HUES48 (cell line): ENCODE measurements around the gene CRYBB1.
A peak's percentile ranks its signal among the peaks of the same experiment; 100 is the strongest.

Experiments used
- H3K27ac ChIP-seq: one replicate; pipeline ENCODE4 v1.7.0; 2013; ENCODE audit warnings: low read depth, low read length, inconsistent platforms
- H3K27me3 ChIP-seq: 2 replicates; pipeline ENCODE4 v1.6.1; 2013; ENCODE audit warnings: mild to moderate bottlenecking, low read length; ENCODE audit not compliant: control insufficient read depth, insufficient read depth
- H3K36me3 ChIP-seq: 2 replicates; pipeline ENCODE4 v1.6.1; 2013; ENCODE audit warnings: low read length; ENCODE audit not compliant: control insufficient read depth, insufficient read depth
- H3K4me1 ChIP-seq: 2 replicates; pipeline ENCODE4 v1.6.1; 2013; ENCODE audit warnings: mild to moderate bottlenecking, low read length; ENCODE audit not compliant: control insufficient read depth, insufficient read depth
- H3K4me3 ChIP-seq: 2 replicates; pipeline ENCODE4 v1.5.1; 2013; ENCODE audit warnings: mild to moderate bottlenecking, low read depth, low read length
- H3K9ac ChIP-seq: 2 replicates; pipeline ENCODE4 v1.6.1; 2013; ENCODE audit warnings: mild to moderate bottlenecking, low read depth, low read length, moderate library complexity
- H3K9me3 ChIP-seq: 2 replicates; pipeline ENCODE4 v1.6.1; 2013; ENCODE audit warnings: low read length; ENCODE audit not compliant: control insufficient read depth, insufficient read depth

Gene CRYBB1

GRCh38 chr22:26563022-26563421 lies 54.8 kb downstream of the CRYBB1 start:
- Histone ChIP-seq H3K27me3 (no peaks in the 10 kb centered on the region), H3K9me3 (no peaks in the 10 kb centered on the region), H3K4me1 (peaks cover 54% of the 10 kb centered on the region), H3K9ac (no peak overlapping the region), H3K4me3 (no peak overlapping the region), H3K36me3 (peaks cover 19% of the 10 kb centered on the region), H3K27ac (no peak overlapping the region)

DNA sequence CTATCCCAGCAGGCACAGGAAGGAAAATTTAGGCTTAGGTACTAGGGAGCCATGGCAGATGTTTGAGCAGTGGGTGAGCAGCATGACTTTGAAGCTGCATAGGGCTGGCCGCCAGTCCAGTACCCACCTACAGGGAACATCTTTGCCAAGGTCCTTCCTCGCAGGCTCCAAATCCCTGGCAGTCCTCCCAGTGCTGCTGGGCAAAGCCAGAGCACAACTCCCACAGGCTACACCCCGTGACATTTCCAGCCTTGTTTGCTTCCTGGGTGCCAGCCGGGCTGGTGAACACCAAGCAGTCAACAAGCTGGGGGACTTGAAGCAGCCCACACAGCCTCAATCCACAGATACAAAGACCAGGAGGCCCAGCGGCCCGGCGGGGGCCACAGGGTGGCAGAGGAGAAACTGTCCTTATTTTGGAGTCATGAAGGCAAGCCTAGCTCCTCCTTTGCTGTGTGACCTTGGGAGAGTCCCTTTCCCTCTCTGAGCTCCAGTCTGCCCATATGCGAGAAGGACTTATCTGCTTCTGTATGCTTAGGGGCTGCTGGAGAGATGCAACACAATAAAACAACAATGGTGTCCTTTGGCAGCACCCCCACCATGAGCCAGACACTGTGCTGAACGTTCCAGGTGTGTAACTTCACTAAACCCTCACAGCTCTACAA lies 55.9 kb downstream of the CRYBB1 start:
- Histone ChIP-seq H3K9ac (no peak overlapping the region), H3K9me3 (no peaks in the 10 kb centered on the region), H3K27ac (no peak overlapping the region), H3K4me3 (no peak overlapping the region), H3K27me3 (no peaks in the 10 kb centered on the region), H3K36me3 (peaks cover 23% of the 10 kb centered on the region), H3K4me1 (peaks cover 51% of the 10 kb centered on the region)

GRCh38 chr22:26559961-26560575 lies 57.8 kb downstream of the CRYBB1 start:
- Histone ChIP-seq H3K4me1 (peaks cover 53% of the 10 kb centered on the region), H3K4me3 (no peak overlapping the region)

DNA sequence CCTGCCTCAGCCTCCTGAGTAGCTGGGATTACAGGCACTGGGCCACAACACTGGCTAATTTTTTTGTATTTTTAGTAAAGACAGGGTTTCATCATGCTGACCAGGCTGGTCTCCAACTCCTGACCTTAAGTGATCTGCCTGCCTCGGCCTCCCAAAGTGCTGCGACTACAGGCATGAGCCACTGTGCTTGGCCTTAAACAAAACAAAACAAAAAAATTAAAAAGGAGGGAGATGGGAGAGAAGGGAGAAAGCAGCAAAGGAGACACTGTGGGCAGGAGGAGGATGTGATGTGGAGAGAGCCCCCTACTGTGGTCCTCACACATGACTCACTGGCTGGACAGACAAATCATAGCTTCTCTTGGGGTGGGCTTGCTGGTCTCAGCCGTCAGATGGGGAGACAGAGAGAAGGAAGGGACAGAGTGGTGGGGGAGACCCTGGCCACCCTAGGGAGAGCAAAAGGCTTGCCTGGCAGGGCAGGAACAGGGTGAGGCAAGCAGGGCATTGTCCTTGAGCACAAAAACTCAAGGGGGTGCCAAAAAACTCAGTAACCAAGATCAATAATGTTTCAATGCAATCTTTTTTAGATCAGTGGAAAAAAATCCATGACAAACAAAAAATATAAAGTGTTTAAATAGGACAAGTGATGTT lies 59.5 kb downstream of the CRYBB1 start:
- H3K4me1 ChIP-seq, result peaks cover 48% of the 10 kb centered on the region
- no peaks in the 10 kb centered on the region for H3K27me3 ChIP-seq
- no peak overlapping the region for H3K9ac ChIP-seq
- no peak overlapping the region for H3K4me3 ChIP-seq
- H3K9me3 ChIP-seq, result no peaks in the 10 kb centered on the region
- peaks cover 8% of the 10 kb centered on the region; the same call in 1 of the 2 replicates for H3K36me3 ChIP-seq
- H3K27ac ChIP-seq, result peak overlapping the region; percentile 47

More at GRCh38 chr22:26559961-26560575, 57.8 kb downstream of the CRYBB1 start:
- no peaks in the 10 kb centered on the region for H3K9me3 ChIP-seq
- H3K27ac ChIP-seq, result peak overlapping the region; percentile 36
- H3K27me3 ChIP-seq, result no peaks in the 10 kb centered on the region
- H3K9ac ChIP-seq, result no peak overlapping the region
- peaks cover 18% of the 10 kb centered on the region for H3K36me3 ChIP-seq

- no peak overlapping the region for H3K27ac ChIP-seq
These were observed 60.9 kb downstream of the CRYBB1 start for GRCh38 chr22:26556904-26557303.

GRCh38 chr22:26555478-26555877 lies 62.3 kb downstream of the CRYBB1 start:
- Histone ChIP-seq H3K9me3 (no peaks in the 10 kb centered on the region), H3K4me3 (peak overlapping the region; percentile 6; the same call in 1 of the 2 replicates), H3K27me3 (no peaks in the 10 kb centered on the region), H3K9ac (no peak overlapping the region), H3K4me1 (peaks cover 67% of the 10 kb centered on the region), H3K36me3 (peaks cover 4% of the 10 kb centered on the region; the same call in 1 of the 2 replicates), H3K27ac (peak overlapping the region; percentile 87)

More at GRCh38 chr22:26556904-26557303, 60.9 kb downstream of the CRYBB1 start:
- Histone ChIP-seq H3K4me3 (no peak overlapping the region), H3K27me3 (no peaks in the 10 kb centered on the region), H3K4me1 (peaks cover 59% of the 10 kb centered on the region), H3K9ac (no peak overlapping the region), H3K9me3 (no peaks in the 10 kb centered on the region), H3K36me3 (peaks cover 8% of the 10 kb centered on the region; the same call in 1 of the 2 replicates)

DNA sequence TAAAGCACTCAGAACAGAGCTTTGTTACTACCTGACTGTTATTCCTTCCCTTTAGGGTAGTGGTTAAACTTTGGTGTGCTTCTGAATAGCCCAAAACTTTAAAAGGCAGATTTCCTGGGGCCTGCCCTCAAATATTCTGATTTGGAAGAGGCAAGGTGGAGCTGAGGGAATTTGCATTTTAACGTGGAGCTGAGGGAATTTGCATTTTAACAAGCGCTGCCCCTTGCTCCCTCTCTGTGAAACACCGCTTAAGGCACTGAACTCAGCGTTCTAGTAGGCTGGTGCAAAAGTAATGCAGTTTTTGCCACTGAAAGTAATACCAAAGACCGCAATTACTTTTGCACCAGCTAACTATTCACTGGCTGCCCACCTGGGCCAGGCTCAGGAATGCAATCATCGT lies 62.9 kb downstream of the CRYBB1 start:
- Histone ChIP-seq H3K9me3 (no peaks in the 10 kb centered on the region), H3K4me3 (peak overlapping the region; percentile 6; the same call in 1 of the 2 replicates), H3K4me1 (peaks cover 69% of the 10 kb centered on the region), H3K27ac (peak overlapping the region; percentile 87), H3K9ac (peak overlapping the region; percentile 50; the same call in 1 of the 2 replicates), H3K27me3 (no peaks in the 10 kb centered on the region), H3K36me3 (peaks cover 4% of the 10 kb centered on the region; the same call in 1 of the 2 replicates)

DNA sequence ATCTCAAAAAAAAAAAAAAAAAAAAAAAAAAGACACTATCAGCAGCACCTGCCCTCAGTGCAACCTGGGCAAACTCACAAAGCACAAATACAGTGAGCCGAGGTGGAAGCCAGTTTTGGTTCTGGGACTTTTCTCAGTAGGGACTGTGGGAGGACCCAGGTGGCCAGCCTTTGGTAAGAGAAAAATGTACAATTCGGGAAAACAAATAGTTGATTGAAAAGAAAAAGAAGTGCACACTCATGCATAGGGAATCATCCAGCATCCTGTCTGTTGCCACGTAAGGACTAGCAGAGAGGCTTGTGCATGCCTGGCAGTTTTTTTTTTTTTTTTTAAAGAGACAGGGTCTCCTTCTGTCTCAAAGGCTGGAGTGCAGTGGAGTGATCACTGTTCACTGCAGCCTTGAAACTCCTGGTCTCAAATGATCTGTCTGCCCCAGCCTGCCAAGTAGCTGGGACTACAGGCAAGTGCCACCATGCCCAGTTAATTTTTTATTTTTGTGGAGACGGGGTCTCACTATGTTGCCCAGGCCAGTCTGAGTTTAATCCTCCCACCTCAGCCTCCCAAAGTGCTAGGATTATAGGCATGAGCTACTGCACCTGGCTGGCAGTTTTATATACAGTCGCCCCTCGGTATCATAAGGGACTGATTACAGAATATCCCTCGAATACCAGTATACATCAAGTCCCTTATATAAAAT lies 64.6 kb downstream of the CRYBB1 start:
- Histone ChIP-seq H3K9me3 (no peaks in the 10 kb centered on the region), H3K4me1 (peaks cover 65% of the 10 kb centered on the region), H3K9ac (no peak overlapping the region), H3K36me3 (peaks cover 4% of the 10 kb centered on the region; the same call in 1 of the 2 replicates), H3K27me3 (no peaks in the 10 kb centered on the region), H3K4me3 (no peak overlapping the region), H3K27ac (no peak overlapping the region)

GRCh38 chr22:26552466-26552865 lies 65.4 kb downstream of the CRYBB1 start:
- H3K36me3 ChIP-seq, result peaks cover 7% of the 10 kb centered on the region
- H3K4me3 ChIP-seq, result no peak overlapping the region
- no peak overlapping the region for H3K9ac ChIP-seq
- H3K9me3 ChIP-seq, result no peaks in the 10 kb centered on the region
- H3K27me3 ChIP-seq, result no peaks in the 10 kb centered on the region
- H3K27ac ChIP-seq, result peak overlapping the region; percentile 21
- H3K4me1 ChIP-seq, result peaks cover 61% of the 10 kb centered on the region

DNA sequence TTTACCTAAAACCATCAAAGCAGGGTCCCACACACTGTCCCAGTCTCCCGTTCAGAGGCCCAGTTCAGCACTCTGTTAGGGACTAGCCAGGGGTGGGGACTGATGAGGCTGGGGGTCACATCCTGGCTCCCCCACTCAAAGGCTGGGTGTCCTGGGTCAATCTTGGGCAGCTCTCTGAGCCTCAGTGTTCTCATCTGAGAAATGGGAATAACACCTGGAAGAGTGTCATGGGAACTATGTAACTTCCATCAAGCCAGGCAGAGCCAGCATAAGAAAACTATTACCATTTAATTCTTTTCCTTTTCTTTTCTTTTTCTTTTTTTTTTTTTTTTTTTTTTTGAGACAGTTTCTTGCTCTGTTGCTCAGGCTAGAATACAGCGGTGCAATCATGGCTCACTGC lies 66.3 kb downstream of the CRYBB1 start:
- peaks cover 52% of the 10 kb centered on the region for H3K4me1 ChIP-seq
- H3K9ac ChIP-seq, result no peak overlapping the region
- no peaks in the 10 kb centered on the region for H3K27me3 ChIP-seq
- no peaks in the 10 kb centered on the region for H3K9me3 ChIP-seq
- H3K4me3 ChIP-seq, result no peak overlapping the region
- H3K36me3 ChIP-seq, result peaks cover 13% of the 10 kb centered on the region
- H3K27ac ChIP-seq, result peak overlapping the region; percentile 51
